Measurements from ENCODE around the gene RNF115.
"Not testable (repeated sequence)": the region's sequence is repeated elsewhere in the genome, so short reads cannot be mapped to it uniquely, and the experiment has no call there.

DNA sequence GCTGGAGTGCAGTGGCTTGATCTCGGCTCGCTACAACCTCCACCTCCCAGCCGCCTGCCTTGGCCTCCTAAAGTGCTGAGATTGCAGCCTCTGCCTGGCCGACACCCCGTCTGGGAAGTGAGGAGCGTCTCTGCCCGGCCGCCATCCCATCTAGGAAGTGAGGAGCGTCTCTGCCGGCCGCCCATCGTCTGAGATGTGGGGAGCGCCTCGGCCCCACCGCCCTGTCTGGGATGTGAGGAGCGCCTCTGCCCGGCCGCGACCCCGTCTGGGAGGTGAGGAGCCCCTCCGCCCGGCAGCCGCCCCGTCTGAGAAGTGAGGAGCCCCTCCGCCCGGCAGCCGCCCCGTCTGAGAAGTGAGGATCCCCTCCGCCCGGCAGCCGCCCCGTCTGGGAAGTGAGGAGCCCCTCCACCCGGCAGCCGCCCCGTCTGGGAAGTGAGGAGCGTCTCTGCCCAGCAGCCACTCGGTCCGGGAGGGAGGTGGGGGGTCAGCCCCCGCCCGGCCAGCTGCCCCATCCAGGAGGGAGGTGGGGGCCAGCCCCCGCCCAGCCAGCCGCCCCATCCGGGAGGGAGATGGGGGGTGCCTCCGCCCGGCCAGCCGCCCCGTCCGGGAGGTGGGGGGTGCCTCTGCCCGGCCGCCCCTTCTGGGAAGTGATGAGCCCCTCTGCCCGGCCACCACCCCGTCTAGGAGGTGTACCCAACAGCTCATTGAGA, 59.5 kb downstream of the RNF115 start:
- TF ChIP-seq, protein P1, sequence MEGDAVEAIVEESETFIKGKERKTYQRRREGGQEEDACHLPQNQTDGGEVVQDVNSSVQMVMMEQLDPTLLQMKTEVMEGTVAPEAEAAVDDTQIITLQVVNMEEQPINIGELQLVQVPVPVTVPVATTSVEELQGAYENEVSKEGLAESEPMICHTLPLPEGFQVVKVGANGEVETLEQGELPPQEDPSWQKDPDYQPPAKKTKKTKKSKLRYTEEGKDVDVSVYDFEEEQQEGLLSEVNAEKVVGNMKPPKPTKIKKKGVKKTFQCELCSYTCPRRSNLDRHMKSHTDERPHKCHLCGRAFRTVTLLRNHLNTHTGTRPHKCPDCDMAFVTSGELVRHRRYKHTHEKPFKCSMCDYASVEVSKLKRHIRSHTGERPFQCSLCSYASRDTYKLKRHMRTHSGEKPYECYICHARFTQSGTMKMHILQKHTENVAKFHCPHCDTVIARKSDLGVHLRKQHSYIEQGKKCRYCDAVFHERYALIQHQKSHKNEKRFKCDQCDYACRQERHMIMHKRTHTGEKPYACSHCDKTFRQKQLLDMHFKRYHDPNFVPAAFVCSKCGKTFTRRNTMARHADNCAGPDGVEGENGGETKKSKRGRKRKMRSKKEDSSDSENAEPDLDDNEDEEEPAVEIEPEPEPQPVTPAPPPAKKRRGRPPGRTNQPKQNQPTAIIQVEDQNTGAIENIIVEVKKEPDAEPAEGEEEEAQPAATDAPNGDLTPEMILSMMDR (IDR thresholded peaks at IDR 0.05; ENCODE audit: low read depth, low read length), result not testable (repeated sequence)
- TF ChIP-seq POLR2A (IDR thresholded peaks at IDR 0.05; ENCODE audit: extremely low read depth, insufficient read length), result not testable (repeated sequence)
- TF ChIP-seq, protein P2, sequence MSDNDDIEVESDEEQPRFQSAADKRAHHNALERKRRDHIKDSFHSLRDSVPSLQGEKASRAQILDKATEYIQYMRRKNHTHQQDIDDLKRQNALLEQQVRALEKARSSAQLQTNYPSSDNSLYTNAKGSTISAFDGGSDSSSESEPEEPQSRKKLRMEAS (IDR thresholded peaks at IDR 0.05; ENCODE audit: low read depth, low read length), result not testable (repeated sequence)
